ENCODE measurements around the gene TANGO6. TPM values are rescaled to one million over a fixed set of nuclear protein-coding genes. Genes with fewer than 3 reads are reported as not detected.

Gene TANGO6
- total and polyA plus RNA-seq, 2 of the 8 experiments (the other 6 are each of a cell fraction or from before 2014, with no cell fraction given) = 5.0 to 19.5 TPM

GRCh38 chr16:69055980-69056379 lies 212.6 kb downstream of the TANGO6 start:
- no peaks in the 10 kb centered on the region for H3K79me2 ChIP-seq (ENCODE audit: control insufficient read depth in 1 of 2, insufficient read depth in 2 of 2, low read length in 2 of 2)
- no peak for FAIRE-seq
- no peak overlapping the region for H2AK5ac ChIP-seq (ENCODE audit: low read depth, low read length)
- H2BK5ac ChIP-seq (ENCODE audit: low read depth, low read length) = no peak overlapping the region
- no peak overlapping the region for H3K4me2 ChIP-seq (ENCODE audit: insufficient read depth in 1 of 2, low read depth in 2 of 2, low read length in 2 of 2)
- H4K91ac ChIP-seq (replicated peaks; ENCODE audit: insufficient read length, low read length) = no peak overlapping the region
- no peak overlapping the region for H2BK20ac ChIP-seq (ENCODE audit: low read length)
- no peaks in the 10 kb centered on the region for H3K4me1 ChIP-seq (replicated peaks in 1 of 4; ENCODE audit: control insufficient read depth in 3 of 4, insufficient read depth in 4 of 4, low read length in 3 of 4)
- H3K27me3 ChIP-seq (replicated peaks in 1 of 4; ENCODE audit: control insufficient read depth in 3 of 4, extremely low read depth in 1 of 4, insufficient read depth in 3 of 4, low read length in 3 of 4) = no peaks in the 10 kb centered on the region
- no peak overlapping the region for H3K4ac ChIP-seq (replicated peaks; ENCODE audit: insufficient read length, low read depth, low read length)
- ChIA-PET CTCF (ENCODE audit: partially characterized antibody) (interaction anchor here (1.4 to 2.2 kb wide), 4 partner anchors 9 to 154 kb away, joined by 3 to 6 read pairs (median 4); no protein-coding TSS in a partner anchor), POLR2A (ENCODE audit: partially characterized antibody) (interaction anchor here (0.6 to 0.9 kb wide), 2 partner anchors 53 to 170 kb away, joined by 3 read pairs; no protein-coding TSS in a partner anchor)
- H3K36me3 ChIP-seq (ENCODE audit: control insufficient read depth in 2 of 4, insufficient read depth in 4 of 4, low read length in 3 of 4) = no peaks in the 10 kb centered on the region
- no peak overlapping the region for H3K18ac ChIP-seq (ENCODE audit: extremely low read depth, low read length)
- H3K23ac ChIP-seq (ENCODE audit: insufficient read length) = no peak overlapping the region
- TF ChIP-seq POLR2AphosphoS5 (IDR thresholded peaks at IDR 0.05; ENCODE audit: low read depth, low read length) = no peak
- no peak for TF ChIP-seq TAF7 (optimal IDR thresholded peaks at IDR 0.05; ENCODE audit: borderline replicate concordance, low read depth, low read length)
- no peak for TF ChIP-seq CHD1 (IDR thresholded peaks at IDR 0.05; ENCODE audit: low read depth, low read length)
- no peak overlapping the region for H2BK12ac ChIP-seq (ENCODE audit: low read depth, low read length)
- no peak overlapping the region for H3K56ac ChIP-seq (replicated peaks; ENCODE audit: insufficient read length, low read depth, low read length)
- H3K4me3 ChIP-seq (ENCODE audit: extremely low read depth in 1 of 4, insufficient read depth in 2 of 4, low read depth in 3 of 4, low read length in 4 of 4) = no peak overlapping the region
- H2BK120ac ChIP-seq (replicated peaks; ENCODE audit: low read depth, low read length) = no peak overlapping the region
- H2BK15ac ChIP-seq (ENCODE audit: low read length) = no peak overlapping the region
- H3K23me2 ChIP-seq (ENCODE audit: low read depth, low read length) = no peaks in the 10 kb centered on the region
- no peak overlapping the region for H3K27ac ChIP-seq (ENCODE audit: low read depth, low read length)
- no peaks in the 10 kb centered on the region for H3K9me3 ChIP-seq (ENCODE audit: insufficient read depth in 2 of 2, low read depth in 1 of 2, low read length in 1 of 2)
- H3K79me1 ChIP-seq (ENCODE audit: low read depth, low read length) = no peaks in the 10 kb centered on the region
- no peak overlapping the region for H3K9ac ChIP-seq (replicated peaks in 1 of 4; ENCODE audit: extremely low read depth in 1 of 4, low read depth in 3 of 4, low read length in 3 of 4)
- no peak overlapping the region for H4K5ac ChIP-seq (ENCODE audit: insufficient read length, low read depth, low read length)
- H3K14ac ChIP-seq (ENCODE audit: insufficient read length) = no peak overlapping the region
- no peak overlapping the region for H2AFZ ChIP-seq (ENCODE audit: low read length)
- H4K8ac ChIP-seq (ENCODE audit: extremely low read depth, insufficient read depth, low read length) = no peak overlapping the region
- no peaks in the 10 kb centered on the region for H4K20me1 ChIP-seq (replicated peaks in 1 of 2; ENCODE audit: control insufficient read depth in 1 of 2, insufficient read depth in 2 of 2, low read length in 2 of 2)
- WGBS, 2 experiments (ENCODE audit: extremely low coverage in 1 of 2, insufficient coverage in 1 of 2, insufficient read length in 1 of 2, insufficient replicate concordance in 2 of 2, low coverage in 1 of 2, low lambda C conversion rate in 2 of 2, missing lambda C conversion rate in 1 of 2) = 100% methylated on average over 1 of the region's 1 CpG; no CpG with 5 or more reads in 1 of the 2 experiments
- no peak for DNase-seq (ENCODE audit: low read depth in 1 of 2, low spot score in 2 of 2)
